Dermis microvascular lymphatic vessel endothelial cell (primary cell): Measurements from ENCODE around the gene CCDC102A. TPM values are rescaled to one million over a fixed set of nuclear protein-coding genes. Genes with fewer than 3 reads are reported as not detected.

ENCODE experiments used
- DNase-seq, 2 donors: peaks; one replicate each; pipeline versions ENCODE4 v3.0.0 to v3.0.0-alpha.2; 2010; ENCODE audit warnings: low read depth in 2 of 2
- total RNA-seq: library from RNA; depleted of rRNA; stranded (reverse); fragments of >200 nt; gene quantifications from 2 replicates; pipeline ENCODE4 v1.2.1, GENCODE V29; 2014

Gene CCDC102A
- total RNA-seq, 1 donor from 2014 or later: 8.9 TPM

DNA sequence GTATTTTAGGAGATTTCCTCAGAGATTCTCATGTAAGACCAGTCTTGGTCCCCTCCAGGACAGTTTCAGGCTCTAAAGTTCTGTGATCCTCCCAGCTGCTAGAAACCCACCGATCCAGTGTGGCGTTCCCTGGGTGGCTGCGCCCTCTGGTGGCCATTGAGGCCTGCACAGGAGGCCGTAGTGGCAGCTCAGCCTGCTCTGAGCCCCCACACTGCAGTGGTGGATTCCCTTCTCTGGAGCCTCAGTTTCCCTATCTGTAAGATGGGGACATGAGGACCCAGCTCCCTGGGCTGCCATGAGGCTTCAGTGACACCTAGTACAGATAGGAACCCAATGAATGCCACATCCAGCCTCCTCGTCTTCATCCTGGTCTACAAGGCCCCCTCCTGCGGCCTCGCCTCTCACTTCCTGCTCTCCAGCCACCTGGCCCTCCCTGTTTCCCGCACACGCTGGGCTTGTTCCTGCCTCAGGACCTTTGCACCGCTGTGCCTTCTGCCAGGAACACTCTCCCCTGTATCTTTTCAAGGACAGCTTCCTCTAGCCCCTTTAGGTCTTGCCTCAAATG, 16.5 kb downstream of the CCDC102A start:
- peak; percentile 56 to 72 for DNase-seq

DNA sequence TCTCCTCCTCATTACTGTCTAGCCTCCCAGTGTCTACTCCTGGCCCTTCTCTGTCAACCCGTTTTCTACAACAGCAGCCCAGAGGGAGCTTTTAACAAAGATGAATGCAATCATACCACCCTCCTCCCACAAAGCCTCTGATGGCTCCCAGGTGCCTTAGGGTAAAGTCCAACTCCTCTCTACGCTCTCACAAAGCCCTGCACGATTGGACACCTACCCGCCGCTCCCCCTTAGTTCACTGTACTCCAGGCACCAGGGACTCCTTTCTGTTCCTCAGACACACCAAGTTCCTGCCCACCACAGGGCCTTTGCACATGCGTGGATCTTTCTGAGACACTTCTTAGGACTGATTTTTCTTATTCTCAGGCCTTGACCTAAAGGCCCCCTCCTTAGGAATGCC, 17.4 kb downstream of the CCDC102A start:
- no peak for DNase-seq

DNA sequence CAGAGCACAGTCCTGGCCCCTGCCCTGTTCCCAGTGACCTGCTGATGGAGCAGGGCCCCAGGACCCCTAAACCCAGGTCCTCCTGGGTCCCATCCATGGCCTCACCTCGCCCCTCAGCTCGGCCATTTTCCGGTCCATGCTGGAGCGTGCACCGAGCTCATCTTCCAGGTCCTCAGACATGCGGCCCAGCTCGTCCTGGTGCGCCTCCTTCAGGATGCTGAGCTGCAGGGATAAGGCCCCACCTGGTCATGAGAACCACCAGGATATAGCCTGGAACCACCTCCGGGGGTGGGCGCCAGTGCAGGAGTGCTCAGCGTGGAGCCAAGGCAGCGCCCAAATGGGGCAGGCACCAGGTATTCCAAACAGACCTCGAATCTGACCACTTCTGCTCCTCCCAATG, 17.9 kb downstream of the CCDC102A start:
- DNase-seq: no peak

DNA sequence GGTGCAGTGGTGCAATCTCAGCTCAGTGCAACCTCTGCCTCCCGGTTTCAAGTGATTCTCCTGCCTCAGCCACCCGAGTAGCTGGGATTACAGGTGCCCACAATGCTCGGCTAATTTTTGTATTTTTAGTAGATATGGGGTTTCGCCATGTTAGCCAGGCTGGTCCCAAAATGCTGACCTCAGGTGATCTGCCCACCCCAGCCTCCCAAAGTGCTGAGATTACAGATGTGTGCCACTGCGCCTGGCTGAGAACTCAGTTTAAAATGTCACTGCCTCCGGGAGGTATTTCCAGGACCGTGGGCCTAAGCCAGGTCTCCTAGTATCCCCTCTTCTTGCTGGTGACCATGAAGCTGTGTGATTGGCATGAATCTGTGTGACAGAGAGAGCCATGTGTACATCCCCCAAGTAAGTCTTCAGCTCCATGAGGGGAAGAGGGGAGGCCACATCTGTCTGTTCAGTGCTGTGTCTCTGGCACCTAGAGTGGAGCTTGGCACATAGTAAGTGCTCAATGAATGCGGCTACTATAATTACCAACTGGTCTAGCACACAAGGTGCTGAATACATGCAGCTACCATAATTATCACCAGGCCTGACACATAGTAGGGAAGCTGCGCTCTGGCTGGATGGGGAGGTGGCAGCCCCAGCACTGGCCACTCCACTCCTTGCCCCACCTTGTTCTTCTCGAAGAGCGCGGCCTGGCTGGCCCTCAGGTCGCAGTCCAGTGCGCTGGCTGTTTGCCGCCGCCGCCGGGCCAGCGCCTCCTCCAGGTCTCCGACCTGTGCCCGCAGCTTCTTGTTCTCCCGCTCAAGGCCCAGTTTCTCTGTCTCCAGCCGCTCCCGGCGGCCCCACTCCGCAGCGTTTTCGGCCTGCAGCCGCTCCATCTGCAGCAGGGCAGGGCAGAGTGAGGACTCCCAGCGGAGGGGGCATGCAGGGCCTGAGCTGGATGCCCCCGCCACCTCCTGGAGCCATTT, 18.7 kb downstream of the CCDC102A start:
- no peak for DNase-seq

DNA sequence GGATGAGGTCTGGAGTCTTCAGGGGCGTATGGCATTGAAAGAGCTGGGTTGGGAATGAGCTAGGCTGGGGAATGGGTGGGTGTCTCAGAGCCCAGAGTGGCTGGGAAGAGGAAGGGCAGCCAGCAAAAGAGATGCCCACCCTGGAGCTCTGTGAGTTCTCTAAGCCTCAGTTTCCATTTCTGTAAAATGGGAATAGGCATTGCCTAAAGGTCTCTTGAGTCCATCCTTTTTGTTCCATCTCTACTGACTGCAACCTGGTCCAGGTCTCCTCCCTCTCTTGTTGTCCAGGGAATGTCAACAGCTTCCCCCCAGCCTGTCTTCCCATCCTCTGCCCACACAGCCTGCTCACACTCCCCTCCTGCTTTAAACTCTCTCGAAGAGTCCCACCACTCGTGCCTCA, 19.6 kb downstream of the CCDC102A start:
- no peak for DNase-seq

DNA sequence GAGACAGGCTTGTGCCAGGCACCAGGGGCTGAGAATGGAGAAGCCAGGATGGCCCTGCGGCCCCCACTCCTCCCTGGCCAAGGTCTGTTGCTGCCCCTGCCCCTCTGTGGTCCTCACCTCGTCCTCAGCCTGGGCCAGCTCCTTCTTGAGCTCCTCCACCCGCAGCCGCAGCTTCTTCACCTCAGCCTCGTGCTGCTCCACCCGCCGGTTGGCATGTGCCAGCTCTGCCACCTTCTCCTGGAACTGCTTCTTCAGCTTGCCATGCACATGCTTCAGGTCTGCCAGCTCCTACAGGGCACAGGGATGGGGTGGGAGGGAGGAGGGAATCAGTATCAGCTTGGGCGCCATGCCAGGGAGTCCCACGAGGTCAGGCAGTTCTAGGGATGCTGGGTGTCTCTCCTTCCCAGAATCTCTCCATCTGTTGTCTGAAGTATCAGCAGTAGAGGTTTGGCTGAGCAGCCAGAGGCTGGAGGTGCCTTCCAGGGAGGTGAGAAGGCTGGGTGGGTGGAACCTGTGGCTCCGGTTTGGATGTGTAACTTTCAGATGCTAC, 20.1 kb downstream of the CCDC102A start:
- no peak for DNase-seq

DNA sequence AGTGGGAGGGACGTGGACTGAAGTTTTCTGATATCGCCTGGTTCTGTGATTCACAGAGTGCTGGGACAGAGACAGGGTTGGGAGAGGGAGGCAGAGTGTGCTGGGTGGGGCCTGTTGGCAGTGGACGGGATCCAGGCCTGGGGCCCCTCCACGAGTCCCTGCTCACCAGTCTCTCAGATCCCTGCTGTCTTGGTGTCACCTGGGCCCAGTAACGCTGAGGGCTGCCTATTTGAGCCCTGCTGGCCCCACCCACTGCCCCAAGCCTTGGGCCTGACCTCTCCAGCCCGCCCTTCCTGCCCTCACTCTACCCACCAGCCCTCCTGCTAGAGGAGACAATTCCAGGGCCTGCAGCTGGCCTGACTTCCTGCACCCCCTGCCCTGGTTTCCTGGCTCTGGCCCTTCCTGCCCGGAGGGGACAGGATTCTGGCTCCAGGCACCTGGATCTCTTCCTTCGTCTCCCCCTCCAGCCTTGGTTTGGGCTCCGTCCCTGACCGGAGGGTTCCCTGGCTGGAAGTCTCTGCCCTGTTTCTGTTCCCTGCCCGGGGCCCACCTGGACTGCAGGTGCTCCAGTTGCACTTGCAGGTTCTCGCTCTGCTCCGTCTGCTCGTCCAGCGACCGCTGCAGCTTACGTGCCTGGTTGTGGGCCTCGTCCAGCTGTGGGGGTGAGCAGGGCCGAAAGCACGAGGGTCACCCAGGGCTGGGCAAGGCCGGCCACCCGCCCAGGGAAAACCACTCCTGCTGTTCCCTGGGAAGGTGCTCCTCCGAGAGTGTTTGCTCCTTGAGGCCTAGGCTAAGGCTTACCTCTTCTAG, 21.4 kb downstream of the CCDC102A start:
- peak in 1 of 2 donors; percentile 22 for DNase-seq

DNA sequence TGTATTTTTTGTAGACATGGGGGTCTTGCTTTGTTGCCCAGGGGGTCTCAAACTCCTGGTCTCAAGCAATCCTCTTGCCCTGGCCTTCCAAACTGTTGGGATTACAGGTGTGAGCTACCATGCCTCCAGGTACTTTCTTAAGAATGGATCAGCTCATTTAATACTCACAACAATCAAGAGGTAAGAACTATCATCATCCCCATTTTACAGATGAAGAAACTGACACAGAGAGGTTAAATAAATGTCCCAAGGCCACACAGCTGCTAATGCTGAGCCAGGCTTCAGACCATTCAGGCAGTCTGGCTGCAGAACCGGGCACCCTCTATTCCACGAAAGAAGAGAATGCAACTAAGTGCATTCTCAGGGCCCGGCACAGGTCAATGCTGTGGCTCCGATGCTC, 22.0 kb downstream of the CCDC102A start:
- DNase-seq: no peak

DNA sequence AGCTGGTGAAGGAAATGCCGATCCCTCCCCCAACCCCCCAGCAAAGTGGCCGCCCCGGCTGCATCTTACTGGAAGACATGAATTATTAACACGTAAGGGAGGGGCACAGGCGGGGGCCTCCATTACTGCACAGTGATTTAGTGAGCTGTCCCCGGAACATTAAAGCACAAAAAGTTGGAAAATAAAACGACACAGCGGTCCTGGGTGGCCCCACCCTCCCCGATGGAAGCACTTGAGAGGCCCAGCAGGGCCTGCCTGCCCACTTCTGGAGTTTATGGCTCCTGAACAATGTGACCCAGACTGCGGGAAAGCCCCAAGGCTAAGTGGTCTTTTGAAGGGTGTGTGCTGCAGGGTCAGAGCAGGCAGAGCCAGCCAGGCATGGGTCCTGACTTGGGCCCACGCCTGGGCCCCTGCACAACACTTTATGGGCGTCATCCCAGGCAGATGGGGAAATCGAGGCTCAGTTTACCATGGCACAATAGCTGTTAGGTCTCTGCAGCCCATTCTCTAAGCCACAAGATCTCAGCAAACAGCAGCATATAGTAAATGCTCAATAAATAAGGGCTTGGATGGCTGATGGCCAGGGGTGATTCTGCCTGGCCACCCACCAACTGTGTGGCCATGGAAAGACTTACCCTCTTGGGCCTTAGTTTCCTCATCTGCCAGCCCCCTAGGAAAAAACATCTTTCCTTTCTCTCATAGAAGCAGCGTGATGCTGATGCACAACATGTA, 22.8 kb downstream of the CCDC102A start:
- no peak for DNase-seq

DNA sequence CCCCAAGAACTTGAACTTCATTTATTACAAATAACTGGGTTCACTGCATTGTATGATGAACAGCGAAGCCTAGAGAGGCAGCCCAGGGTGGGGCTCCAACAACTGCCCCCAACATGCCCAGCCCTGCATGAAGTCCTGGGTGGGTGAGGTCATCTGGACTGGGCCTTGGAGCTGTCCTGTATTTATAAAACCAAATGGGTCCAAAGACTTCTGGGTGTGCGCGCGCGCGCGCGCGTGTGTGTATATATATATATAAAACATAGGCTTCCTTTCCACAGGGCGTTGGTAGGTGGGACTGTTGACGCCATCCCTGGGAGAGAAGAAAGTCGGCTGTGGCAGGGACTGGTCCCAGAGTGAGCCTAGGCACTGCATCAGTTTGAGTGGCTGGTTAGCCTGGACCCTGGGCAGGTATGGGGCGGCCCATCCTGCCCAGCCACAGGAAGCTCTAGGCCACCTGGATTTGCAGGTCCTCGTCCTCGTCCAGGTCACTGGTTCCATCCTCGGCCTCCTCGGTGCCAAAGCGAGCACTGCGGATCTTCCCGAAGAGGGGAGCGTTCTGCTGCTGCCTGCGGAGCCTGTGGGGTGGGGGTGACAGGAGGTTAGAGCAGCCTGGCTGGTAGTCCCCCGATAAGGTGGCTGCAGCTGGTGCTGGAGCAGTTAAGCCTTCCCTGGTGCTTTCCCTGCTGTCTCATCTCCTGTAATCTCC, 23.9 kb downstream of the CCDC102A start:
- DNase-seq: no peak

DNA sequence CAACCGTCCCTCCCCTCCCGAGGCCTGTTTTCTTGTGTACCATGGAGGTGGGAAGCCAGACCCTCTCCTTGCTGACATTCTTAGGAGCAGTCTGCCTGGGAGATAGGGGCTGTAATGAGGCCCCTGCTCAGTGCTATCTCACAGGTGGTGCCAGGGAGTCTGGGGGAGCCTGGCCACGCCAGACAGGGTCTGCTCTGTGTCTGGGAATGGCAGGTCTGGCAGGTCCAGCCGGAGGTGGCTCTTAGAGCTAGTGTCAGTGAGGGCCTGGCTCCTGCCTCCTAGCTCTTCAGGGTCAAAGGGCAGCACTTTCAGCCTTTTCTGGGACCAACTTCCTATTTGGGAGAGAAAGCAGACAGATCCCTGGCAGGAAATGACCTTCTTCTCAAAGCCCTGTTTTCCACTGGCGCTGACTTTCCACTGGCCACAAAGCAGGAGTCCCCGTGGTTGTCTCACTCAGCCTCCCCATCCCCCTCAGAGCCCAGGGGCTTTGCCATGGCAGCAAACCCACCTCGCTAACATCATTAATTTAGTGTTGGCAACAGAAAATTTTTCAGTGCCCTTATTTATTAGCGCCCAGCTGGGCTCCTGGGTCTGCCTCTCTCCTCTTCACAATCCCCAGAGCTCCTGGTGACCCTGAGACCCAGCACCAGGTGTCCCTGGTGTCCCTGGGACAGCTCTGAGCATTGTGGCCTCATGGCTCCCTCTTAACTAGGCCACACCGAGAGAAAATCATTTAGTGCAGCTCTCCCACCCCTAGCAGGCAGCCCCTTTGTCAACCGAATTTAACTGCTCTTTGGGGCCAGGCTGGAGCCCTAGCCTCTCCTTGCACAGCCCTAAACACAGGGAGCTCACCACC, 26.1 kb downstream of the CCDC102A start:
- peak; percentile 13 to 40 for DNase-seq

DNA sequence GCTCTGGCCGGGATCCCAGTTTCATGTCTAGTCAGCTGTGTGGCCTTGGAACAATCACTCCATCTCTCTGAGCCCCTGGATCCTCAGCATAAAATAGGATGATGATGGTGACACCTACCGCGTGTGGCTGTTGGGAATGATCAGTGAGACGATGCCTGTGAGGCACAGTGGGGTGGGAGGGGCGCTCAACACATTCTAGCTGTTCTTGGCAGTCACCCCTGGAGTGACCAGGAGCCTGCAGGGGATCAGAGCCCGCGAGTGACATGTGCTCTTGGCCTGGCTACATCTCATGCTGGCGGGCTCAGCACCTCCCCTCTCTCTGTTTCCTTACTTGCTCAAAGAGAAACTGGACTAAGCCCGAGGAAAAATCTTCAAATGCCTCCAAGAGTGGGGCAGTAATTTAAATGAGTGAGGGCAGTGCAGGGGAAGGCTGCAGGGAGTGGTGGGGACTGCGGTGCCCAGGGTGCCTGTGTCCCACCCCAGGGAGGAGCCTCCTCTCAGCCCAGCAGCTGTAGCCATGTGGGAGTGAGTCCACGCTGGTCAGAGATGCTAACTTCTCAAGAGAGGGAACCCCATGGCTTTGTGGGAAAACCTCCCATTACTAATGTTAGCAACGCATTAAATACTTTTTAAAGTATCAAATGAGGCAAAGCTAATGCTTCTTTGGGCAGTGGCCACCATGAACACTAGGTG, 27.0 kb downstream of the CCDC102A start:
- DNase-seq: no peak

DNA sequence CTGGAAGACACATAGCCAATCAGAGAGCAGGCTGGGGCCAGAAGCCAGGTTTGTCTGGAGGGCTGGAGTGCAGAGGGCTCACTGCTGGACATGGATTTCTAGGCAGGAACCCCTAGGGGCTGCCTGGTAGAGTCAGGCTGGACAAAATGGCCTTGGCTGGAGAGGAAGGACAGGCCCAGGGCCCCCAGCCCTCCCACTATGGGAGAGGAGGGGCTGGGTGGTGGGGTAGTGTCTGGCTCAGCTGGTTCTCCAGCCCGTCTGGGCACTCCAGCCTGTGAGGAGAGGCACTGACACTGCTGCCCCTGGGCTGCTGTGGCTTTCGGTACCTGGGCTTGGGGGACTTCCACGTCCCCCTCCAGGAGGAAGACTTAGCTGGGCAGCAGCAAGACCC, 28.3 kb downstream of the CCDC102A start:
- no peak for DNase-seq

DNA sequence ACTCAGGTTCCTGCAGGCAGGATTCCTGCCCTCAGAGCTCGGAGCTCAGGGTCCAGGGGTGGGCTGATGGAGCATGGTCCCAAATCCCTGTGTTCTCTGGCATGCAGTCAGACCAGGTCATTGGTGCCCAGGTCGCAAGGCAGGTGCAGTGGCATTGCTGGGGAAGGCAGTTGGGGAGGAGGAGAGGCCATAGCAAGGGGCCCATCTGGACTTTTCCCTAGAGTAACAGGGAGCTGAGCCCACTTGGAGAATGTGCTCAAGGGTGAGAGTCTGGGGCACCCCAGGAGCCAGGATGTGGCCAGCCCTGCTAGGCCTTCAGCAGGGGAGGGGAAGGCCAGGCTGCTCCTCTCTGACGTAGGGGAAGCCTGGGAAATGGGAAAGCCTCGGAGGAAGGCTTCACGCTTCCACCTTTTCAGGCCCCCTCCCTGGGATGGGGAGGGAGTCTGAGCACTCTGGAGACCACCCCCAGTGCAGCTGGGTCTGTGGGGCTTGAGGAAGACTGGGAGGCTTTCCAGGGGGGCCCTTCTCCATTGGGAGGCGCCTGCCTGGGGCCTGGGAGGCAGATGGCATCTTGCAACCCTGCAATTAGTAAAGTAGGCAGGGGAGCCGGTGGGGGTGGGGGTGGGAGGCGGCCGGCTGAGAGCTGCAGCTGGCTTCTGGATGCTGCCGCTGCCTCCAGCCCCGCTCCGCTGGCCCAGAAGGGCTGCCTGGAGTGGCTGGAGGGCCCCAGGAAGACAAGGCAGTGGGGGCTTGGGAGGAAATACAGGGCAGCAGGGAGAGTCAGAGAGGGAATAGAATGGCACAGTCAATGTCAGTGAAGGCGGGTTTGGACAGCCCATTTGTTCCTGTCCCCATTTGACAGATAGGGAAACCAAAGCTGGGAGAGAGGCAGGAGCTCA, 29.0 kb downstream of the CCDC102A start:
- DNase-seq: no peak

DNA sequence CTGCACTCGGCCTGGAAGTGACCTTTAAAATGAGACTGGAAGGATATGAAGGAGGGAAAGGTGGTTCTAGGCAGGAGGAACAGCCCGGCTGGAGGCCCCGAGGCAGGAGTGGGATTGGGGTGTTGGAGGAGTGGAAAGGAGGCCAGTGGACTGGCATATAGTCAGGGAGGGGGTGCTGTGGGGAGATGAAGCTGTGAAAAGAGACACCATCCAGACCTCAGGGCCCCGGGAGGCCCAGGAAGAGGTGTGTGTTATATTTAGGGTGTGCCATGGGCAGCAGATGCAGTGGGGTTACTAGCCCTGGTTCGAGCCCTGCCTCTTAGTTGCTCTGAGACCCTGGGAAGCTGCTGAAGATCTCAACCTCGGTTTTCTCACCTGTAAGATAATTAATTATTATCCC, 31.2 kb downstream of the CCDC102A start:
- no peak for DNase-seq

DNA sequence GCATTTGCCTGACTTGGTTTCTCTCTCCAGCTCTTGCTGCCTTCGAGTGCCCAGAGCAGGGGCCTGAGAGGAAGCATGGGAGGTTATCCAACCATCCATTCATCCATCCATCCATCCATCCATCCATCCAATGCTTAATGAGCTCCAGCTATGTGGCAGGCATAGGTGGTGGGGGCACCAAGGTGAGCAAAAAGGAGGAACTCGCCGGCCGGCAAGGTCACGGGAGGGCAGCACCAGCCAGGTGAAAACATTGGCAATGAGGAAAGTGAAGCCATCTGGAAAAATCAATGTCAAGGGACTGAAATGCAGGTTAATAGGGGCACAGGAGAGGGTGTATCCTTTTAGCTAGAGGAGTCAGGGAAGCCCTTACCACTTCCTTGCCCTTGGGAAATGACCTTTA, 31.9 kb downstream of the CCDC102A start:
- no peak for DNase-seq

DNA sequence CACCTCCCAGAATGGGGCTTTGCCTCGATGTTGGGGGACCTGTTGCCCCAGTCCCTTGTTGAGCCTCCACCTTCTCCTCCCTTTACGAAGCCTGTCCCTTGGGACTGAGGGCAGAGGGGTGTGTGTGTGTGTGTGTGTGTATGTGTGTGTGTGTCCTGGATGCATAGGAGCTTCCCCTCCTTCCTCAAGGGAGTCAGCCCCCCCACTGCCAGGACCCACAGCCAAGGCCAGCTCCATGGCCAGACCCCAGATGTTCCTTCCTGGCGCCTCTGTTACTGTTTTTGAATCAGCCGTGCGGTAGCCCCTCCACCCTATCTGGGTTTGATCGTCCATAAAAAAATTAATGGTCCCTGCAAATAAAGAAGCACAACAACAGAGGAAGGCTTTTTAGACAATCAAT, 32.4 kb downstream of the CCDC102A start:
- no peak for DNase-seq

DNA sequence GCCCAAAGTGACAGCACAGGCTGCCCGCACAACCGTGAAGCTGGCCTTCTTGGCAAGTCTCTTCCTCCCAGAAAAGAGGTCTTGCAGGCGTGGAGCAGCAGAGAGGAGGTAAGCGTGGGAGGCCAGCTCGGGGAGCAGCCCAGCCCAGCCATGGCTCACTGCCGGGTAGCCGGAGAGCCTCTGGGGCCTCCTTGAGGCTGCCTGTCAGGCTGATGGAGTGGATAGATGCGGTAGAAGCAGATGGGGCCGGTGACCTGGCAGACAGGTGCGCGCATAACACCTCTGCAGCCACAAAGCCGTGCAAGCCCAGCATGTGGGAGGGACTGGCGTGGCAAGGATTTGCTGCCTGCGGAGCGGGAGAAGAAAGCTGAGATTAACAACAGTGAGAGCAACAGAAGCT, 33.0 kb downstream of the CCDC102A start:
- no peak for DNase-seq
